Small intestine (tissue), 7 donors: Measurements from ENCODE around the gene CUL3. TPM values are rescaled to one million over a fixed set of nuclear protein-coding genes. Genes with fewer than 3 reads are reported as not detected.
A peak's percentile ranks its signal among the peaks of the same experiment; 100 is the strongest.

ENCODE experiments used
- DNase-seq, 2 donors: peaks; one replicate each; pipeline versions ENCODE4 v3.0.0 to v3.0.0-alpha.2; 2013
- FAIRE-seq: peaks from 2 replicates; lab custom pipeline; 2012; peaks lifted over from hg19 to GRCh38; lab: Jason Lieb, UNC
- H3K27ac ChIP-seq, 3 donors: one replicate each; pipeline ENCODE4 v1.5.1; 2013; ENCODE audit warnings: low read length in 2 of 3, mild to moderate bottlenecking in 2 of 3, control low read depth in 1 of 3, inconsistent platforms in 1 of 3, low read depth in 1 of 3, moderate library complexity in 1 of 3
- H3K27me3 ChIP-seq, 3 donors: one replicate each; pipeline ENCODE4 v1.6.1; 2013; ENCODE audit warnings: low read length in 3 of 3, inconsistent platforms in 1 of 3; ENCODE audit not compliant: control insufficient read depth in 3 of 3, insufficient read depth in 3 of 3
- H3K36me3 ChIP-seq, 3 donors: one replicate each; pipeline ENCODE4 v1.6.1; 2013; ENCODE audit warnings: low read length in 3 of 3, inconsistent platforms in 1 of 3, low read depth in 1 of 3, mild to moderate bottlenecking in 1 of 3, moderate library complexity in 1 of 3; ENCODE audit not compliant: control insufficient read depth in 3 of 3, insufficient read depth in 2 of 3
- H3K4me1 ChIP-seq, 3 donors: one replicate each; pipeline ENCODE4 v1.6.1; 2013; ENCODE audit warnings: low read length in 2 of 3, inconsistent platforms in 1 of 3, low read depth in 1 of 3, mild to moderate bottlenecking in 1 of 3, moderate library complexity in 1 of 3; ENCODE audit not compliant: control insufficient read depth in 3 of 3, insufficient read depth in 2 of 3
- H3K4me3 ChIP-seq, 3 donors: one replicate each; pipeline ENCODE4 v1.5.1; 2013; ENCODE audit warnings: low read length in 3 of 3, control low read depth in 1 of 3, inconsistent platforms in 1 of 3, low read depth in 1 of 3, mild to moderate bottlenecking in 1 of 3, moderate library complexity in 1 of 3
- H3K9me3 ChIP-seq, 2 donors: one replicate each; pipeline ENCODE4 v1.6.1; 2013; ENCODE audit warnings: low read depth in 1 of 2, low read length in 1 of 2; ENCODE audit not compliant: control insufficient read depth in 2 of 2, insufficient read depth in 1 of 2
- WGBS, 3 donors: extraction: QIAGEN DNeasy Blood & Tissue Kit; methylation state at CpG; one replicate each; pipeline ENCODE4 v1.1.7; 2013; 5-methylcytosine and 5-hydroxymethylcytosine counted together
- polyA plus RNA-seq, 4 donors: library from polyadenylated mRNA; stranded (reverse) in 3 of 4; unstranded in 1 of 4; fragments of 200-250 nt in 3 of 4; fragments of 120-200 nt in 1 of 4; gene quantifications; one replicate each; pipeline versions ENCODE4 v1.2.1 to v1.2.3, GENCODE V29; 2013
- donor health status: healthy with polysubstance abuse.
- donor health status: control.
- donor health status: control.
- donor health status: Bipolar disorder and iron deficiency.
- donor health status: healthy.

The CUL3 gene
- polyA plus RNA-seq, 4 donors, result 56.7 to 102 (median 77.6) TPM

- H3K9me3 ChIP-seq, result no peaks in the 10 kb centered on the region
- WGBS, 3 donors, result 82 to 97% (median 94%) methylated on average over 4 of the region's 4 CpGs
- H3K4me3 ChIP-seq, result no peak overlapping the region
- H3K27ac ChIP-seq, result no peak overlapping the region
- H3K36me3 ChIP-seq, result no peaks in the 10 kb centered on the region
- FAIRE-seq, result no peak
- H3K4me1 ChIP-seq, result peaks cover 0 to 3% (median 0%) of the 10 kb centered on the region in 3 donors
- H3K27me3 ChIP-seq, result peaks cover 0 to 20% (median 4%) of the 10 kb centered on the region in 3 donors
- DNase-seq, result no peak
Measured at GRCh38 chr2:224444783-224445182, 140.4 kb downstream of the CUL3 start.

DNA sequence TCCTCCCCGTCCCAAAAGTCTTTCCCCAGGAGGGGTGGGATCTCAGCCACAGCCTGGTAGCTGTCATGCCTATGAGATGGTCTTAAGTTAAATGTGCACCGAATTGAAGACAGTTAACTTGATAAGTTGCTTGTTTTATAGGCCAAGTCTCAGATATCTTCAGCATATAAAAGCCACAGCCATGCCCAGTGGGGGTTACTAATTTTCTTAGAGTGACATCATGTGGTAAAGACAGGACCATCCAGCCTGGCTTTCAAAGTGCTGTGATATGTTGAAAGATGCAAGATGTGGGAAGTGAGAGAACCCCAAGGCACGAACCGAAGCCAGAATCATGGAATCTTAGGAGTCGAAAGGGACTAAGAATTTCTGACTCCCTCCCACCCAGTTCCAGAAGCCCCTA is 141.1 kb downstream of the CUL3 start:
- H3K27me3 ChIP-seq, result peaks cover 0 to 20% (median 4%) of the 10 kb centered on the region in 3 donors
- no peak overlapping the region for H3K27ac ChIP-seq
- no peak for FAIRE-seq
- H3K4me1 ChIP-seq, result peaks cover 0 to 3% (median 0%) of the 10 kb centered on the region in 3 donors
- H3K9me3 ChIP-seq, result no peaks in the 10 kb centered on the region
- no peak for DNase-seq
- 79 to 90% (median 83%) methylated on average over 5 of the region's 5 CpGs for WGBS, 3 donors
- H3K36me3 ChIP-seq, result no peaks in the 10 kb centered on the region
- no peak overlapping the region for H3K4me3 ChIP-seq

- Histone ChIP-seq H3K4me1 (peaks cover 0 to 3% (median 0%) of the 10 kb centered on the region in 3 donors), H3K4me3 (peak overlapping the region; percentile 28 to 59 (median 47)), H3K9me3 (no peaks in the 10 kb centered on the region), H3K27ac (no peak overlapping the region), H3K27me3 (peaks cover 0 to 20% (median 4%) of the 10 kb centered on the region in 3 donors), H3K36me3 (no peaks in the 10 kb centered on the region)
- WGBS, 3 donors, result 1 to 7% (median 2%) methylated on average over 58 to 82 of the region's 82 CpGs
- DNase-seq (peak; percentile 6 to 48), FAIRE-seq (no peak)
Measured at GRCh38 chr2:224442071-224442967, 142.8 kb downstream of the CUL3 start.

DNA sequence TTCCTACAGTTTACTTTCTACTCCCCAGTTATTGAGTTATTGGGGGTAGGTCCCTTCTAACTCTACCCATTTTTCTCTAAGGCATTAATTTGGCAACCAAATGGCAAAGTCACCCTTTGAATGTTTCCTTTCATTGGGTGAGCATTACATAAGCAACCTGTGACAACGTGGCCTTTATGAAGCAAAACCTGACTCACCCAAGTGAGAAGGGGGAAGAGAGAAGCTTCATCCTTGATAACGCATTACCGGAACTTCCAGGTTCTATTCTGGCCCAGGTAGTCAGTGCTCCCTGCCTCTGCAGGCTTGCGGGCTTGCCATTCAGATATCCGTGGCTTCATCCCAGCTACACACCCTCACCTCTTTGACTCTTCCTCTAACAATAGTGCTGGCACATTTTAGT is 144.2 kb downstream of the CUL3 start:
- no peaks in the 10 kb centered on the region for H3K36me3 ChIP-seq
- no peak overlapping the region for H3K4me3 ChIP-seq
- H3K27me3 ChIP-seq, result peaks cover 0 to 20% (median 4%) of the 10 kb centered on the region in 3 donors
- peaks cover 0 to 3% (median 0%) of the 10 kb centered on the region in 3 donors for H3K4me1 ChIP-seq
- WGBS, 3 donors, result 54 to 73% (median 56%) methylated on average over 5 of the region's 5 CpGs
- H3K9me3 ChIP-seq, result no peaks in the 10 kb centered on the region
- DNase-seq (no peak), FAIRE-seq (no peak)
- no peak overlapping the region for H3K27ac ChIP-seq

GRCh38 chr2:224438726-224439125 is 146.4 kb downstream of the CUL3 start:
- no peak overlapping the region for H3K27ac ChIP-seq
- FAIRE-seq, result no peak
- no peaks in the 10 kb centered on the region for H3K9me3 ChIP-seq
- peaks cover 0 to 3% (median 0%) of the 10 kb centered on the region in 3 donors for H3K4me1 ChIP-seq
- peaks cover 0 to 14% (median 2%) of the 10 kb centered on the region in 3 donors for H3K27me3 ChIP-seq
- H3K4me3 ChIP-seq, result no peak overlapping the region
- no peaks in the 10 kb centered on the region for H3K36me3 ChIP-seq
- DNase-seq, result no peak

GRCh38 chr2:224436634-224437033 is 148.5 kb downstream of the CUL3 start:
- Histone ChIP-seq H3K4me1 (no peaks in the 10 kb centered on the region), H3K36me3 (no peaks in the 10 kb centered on the region), H3K9me3 (no peaks in the 10 kb centered on the region), H3K27ac (no peak overlapping the region), H3K4me3 (no peak overlapping the region), H3K27me3 (peaks cover 0 to 2% (median 0%) of the 10 kb centered on the region in 3 donors)
- WGBS, 3 donors, result 91 to 100% (median 97%) methylated on average over 1 of the region's 1 CpG
- FAIRE-seq, result no peak
- DNase-seq, result no peak

DNA sequence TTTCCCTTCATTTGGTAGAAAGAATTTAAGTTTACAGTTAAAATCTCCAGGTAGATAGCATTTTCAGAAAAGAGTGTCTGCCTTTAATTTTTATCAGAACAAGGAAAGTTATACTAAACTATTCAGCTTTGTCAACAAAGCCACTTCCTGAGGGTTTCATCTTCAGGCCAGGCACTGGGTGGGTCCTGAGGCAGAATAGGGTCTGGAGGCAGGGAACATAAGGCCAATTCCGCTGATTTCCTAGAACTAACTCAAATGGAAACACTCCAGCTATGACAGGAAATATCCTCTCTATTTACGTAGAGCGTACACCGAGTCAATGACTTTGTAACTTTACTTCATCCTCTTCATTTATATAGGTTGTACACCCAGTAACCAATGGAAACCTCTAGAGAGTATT is 150.5 kb downstream of the CUL3 start:
- peaks cover 0 to 7% of the 10 kb centered on the region in 2 donors for H3K9me3 ChIP-seq
- H3K27ac ChIP-seq, result no peak overlapping the region
- H3K4me1 ChIP-seq, result no peaks in the 10 kb centered on the region
- no peaks in the 10 kb centered on the region for H3K27me3 ChIP-seq
- H3K4me3 ChIP-seq, result no peak overlapping the region
- H3K36me3 ChIP-seq, result no peaks in the 10 kb centered on the region
- DNase-seq (no peak), FAIRE-seq (no peak)
- 70 to 81% (median 77%) methylated on average over 4 of the region's 4 CpGs for WGBS, 3 donors

DNA sequence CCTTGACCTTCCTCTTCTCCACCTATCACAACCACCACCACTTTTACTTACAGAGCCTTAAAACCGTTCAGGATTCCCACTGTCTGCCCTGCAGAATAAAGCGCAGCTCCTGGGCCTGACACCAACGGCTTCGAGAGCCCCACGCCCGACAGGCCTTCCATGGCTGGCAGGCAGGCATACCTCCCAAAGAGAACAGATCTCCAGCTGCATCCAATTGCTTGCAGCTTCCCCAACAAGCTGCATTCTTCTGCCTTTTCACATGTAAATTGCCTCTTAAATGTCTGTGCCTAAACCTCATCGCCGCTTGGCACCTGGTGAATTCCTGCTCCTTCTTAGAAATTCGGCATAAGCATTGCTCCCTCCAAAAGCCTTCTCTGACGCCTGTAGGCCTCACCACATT is 151.7 kb downstream of the CUL3 start:
- WGBS, 3 donors, result 81 to 92% (median 92%) methylated on average over 10 of the region's 10 CpGs
- DNase-seq (no peak), FAIRE-seq (no peak)
- no peaks in the 10 kb centered on the region for H3K4me1 ChIP-seq
- H3K27me3 ChIP-seq, result no peaks in the 10 kb centered on the region
- peaks cover 0 to 9% of the 10 kb centered on the region in 2 donors for H3K9me3 ChIP-seq
- H3K4me3 ChIP-seq, result no peak overlapping the region
- H3K27ac ChIP-seq, result no peak overlapping the region
- no peaks in the 10 kb centered on the region for H3K36me3 ChIP-seq
